Measurements from ENCODE around the gene SERPINB7. TPM values are rescaled to one million over a fixed set of nuclear protein-coding genes. Genes with fewer than 3 reads are reported as not detected.

Gene SERPINB7
- total RNA-seq, 1 experiment from 2014 or later = not detected

- H3K9me3 Mint-ChIP-seq = no peaks in the 10 kb centered on the region
- WGBS (ENCODE audit: extremely low coverage, insufficient read length, low lambda C conversion rate) = no CpG with 5 or more reads among the region's 4 CpGs
- H3K23ac ChIP-seq (ENCODE audit: insufficient read length, low read depth, low read length) = no peak overlapping the region
- no peak for TF ChIP-seq CTCF (conservative IDR thresholded peaks at IDR 0.05)
- no peaks in the 10 kb centered on the region for H3K79me1 ChIP-seq (ENCODE audit: insufficient read depth, low read depth, low read length, poor library complexity, severe bottlenecking)
- H2AFZ ChIP-seq (ENCODE audit: low read length) = no peak overlapping the region
- H3K23me2 ChIP-seq (ENCODE audit: insufficient read length, low read depth, low read length, poor library complexity, severe bottlenecking) = no peaks in the 10 kb centered on the region
- H3K27me3 ChIP-seq (ENCODE audit: insufficient read depth, low read length) = no peaks in the 10 kb centered on the region
- H3K27me3 Mint-ChIP-seq (ENCODE audit: low read depth) = no peaks in the 10 kb centered on the region
- no peak overlapping the region for H3K14ac ChIP-seq (ENCODE audit: insufficient read depth, low read length)
- no peaks in the 10 kb centered on the region for H3K36me3 Mint-ChIP-seq (ENCODE audit: insufficient read depth in 1 of 3, low read depth in 3 of 3)
- H3K4me3 Mint-ChIP-seq = no peak overlapping the region
- no peak overlapping the region for H2BK120ac ChIP-seq (ENCODE audit: low read depth, low read length, poor library complexity, severe bottlenecking)
- no peak overlapping the region for H3K18ac ChIP-seq (ENCODE audit: insufficient read length, low read depth, low read length)
- H4K20me1 ChIP-seq (ENCODE audit: control insufficient read depth, insufficient read depth, insufficient read length) = no peaks in the 10 kb centered on the region
- no peak overlapping the region for H2BK15ac ChIP-seq (ENCODE audit: low read depth, low read length)
- H2BK5ac ChIP-seq (ENCODE audit: insufficient read length, low read length) = no peak overlapping the region
- no peak overlapping the region for H4K91ac ChIP-seq (ENCODE audit: insufficient read length, low read depth, low read length)
- no peak overlapping the region for H3K4me2 ChIP-seq (ENCODE audit: insufficient read depth, insufficient read length, low read length)
- no peaks in the 10 kb centered on the region for H3K4me1 Mint-ChIP-seq
- no peak overlapping the region for H3T11ph ChIP-seq (ENCODE audit: low read length)
- H4K5ac ChIP-seq (ENCODE audit: insufficient read length, low read depth, low read length) = no peak overlapping the region
- H3K9ac ChIP-seq (ENCODE audit: extremely low read depth, insufficient read length, low read length) = no peak overlapping the region
- no peak overlapping the region for H2BK20ac ChIP-seq (ENCODE audit: low read depth, low read length, poor library complexity, severe bottlenecking)
- no peaks in the 10 kb centered on the region for H3K9me3 ChIP-seq (ENCODE audit: control insufficient read depth, low read depth, low read length)
- H2BK12ac ChIP-seq (ENCODE audit: insufficient read length, low read depth, low read length) = no peak overlapping the region
- no peak overlapping the region for H4K8ac ChIP-seq (replicated peaks; ENCODE audit: insufficient read length, low read depth, low read length)
- H2AK5ac ChIP-seq (ENCODE audit: insufficient read length, low read length) = no peak overlapping the region
- DNase-seq = no peak
- no peaks in the 10 kb centered on the region for H3K4me1 ChIP-seq (ENCODE audit: insufficient read depth, low read length)
- no peaks in the 10 kb centered on the region for H3K79me2 ChIP-seq (ENCODE audit: insufficient read depth, low read length)
- H3K56ac ChIP-seq (ENCODE audit: insufficient read length, low read depth, low read length) = no peak overlapping the region
- H3K27ac Mint-ChIP-seq = no peak overlapping the region
- no peak overlapping the region for H3K27ac ChIP-seq (ENCODE audit: insufficient read length, low read depth, low read length)
- no peak overlapping the region for H3K4ac ChIP-seq (ENCODE audit: low read depth, low read length)
Observed at GRCh38 chr18:63787673-63788072, 12.5 kb downstream of the SERPINB7 start.

Data from H9 (cell line).